H1 (cell line): ENCODE measurements around the gene RSBN1. TPM values are rescaled to one million over a fixed set of nuclear protein-coding genes. Genes with fewer than 3 reads are reported as not detected.

Experiments used
- CREB1 ChIP-seq: IDR thresholded peaks from 2 replicates; pipeline ENCODE4 v1.6.1; 2012; ENCODE audit warnings: inconsistent platforms
- KDM5A ChIP-seq: fragments of 200-600 bp; IDR thresholded peaks from 2 replicates; pipeline ENCODE4 v1.7.1; 2012; ENCODE audit warnings: mild to moderate bottlenecking, low read length, inconsistent platforms, mixed read lengths
- polyA plus RNA-seq, 7 experiments: library from polyadenylated mRNA; depleted of rRNA in 3 of 7; stranded (reverse) in 5 of 7; unstranded in 2 of 7; fragments of >200 nt in 5 of 7; fragments of 200-250 nt in 2 of 7; gene quantifications; 1 replicate in 5 of 7; 2 replicates in 1 of 7; 4 replicates in 1 of 7; pipeline versions ENCODE4 v1.2.1 to v1.2.3, GENCODE V29; 2011 to 2013; ENCODE audit warnings: missing spikeins in 2 of 7, mixed read lengths in 2 of 7
- total RNA-seq: library from RNA; stranded (reverse); fragmentation: NEBNext Ultra II Directional; extraction: Animal tissue kit (Norgen Biotek cat#: 25700); gene quantifications from 2 replicates; pipeline ENCODE4 v1.2.1, GENCODE V29; 2021

RSBN1 gene
- total and polyA plus RNA-seq, 2 of the 8 experiments (the other 6 are each of a cell fraction or from before 2014, with no cell fraction given): 4.2 to 17.6 TPM

- TF ChIP-seq KDM5A: no peak
- TF ChIP-seq CREB1: no peak
Measured at GRCh38 chr1:113758631-113759332, 53.5 kb downstream of the RSBN1 start (continued).
